HFFc6 (cell line): ENCODE measurements around the gene NRXN2. TPM values are rescaled to one million over a fixed set of nuclear protein-coding genes. Genes with fewer than 3 reads are reported as not detected.

Experiments used
- DNase-seq: peaks from one replicate; pipeline ENCODE4 v3.0.0-alpha.2; 2018
- H3K27ac Mint-ChIP-seq: 2 replicates; pipeline ENCODE4 v1.8.0; 2020; ENCODE audit warnings: mild to moderate bottlenecking, mixed read lengths
- H3K27me3 Mint-ChIP-seq: 2 replicates; pipeline ENCODE4 v1.8.0; 2021; ENCODE audit warnings: mild to moderate bottlenecking, moderate library complexity, mixed read lengths; ENCODE audit not compliant: insufficient read depth
- H3K36me3 Mint-ChIP-seq: 2 replicates; pipeline ENCODE4 v1.8.0; 2021; ENCODE audit warnings: low read depth, mixed read lengths
- H3K4me1 Mint-ChIP-seq: 2 replicates; pipeline ENCODE4 v1.8.0; 2020; ENCODE audit warnings: low read depth, mixed read lengths
- H3K4me3 Mint-ChIP-seq: 2 replicates; pipeline ENCODE4 v1.8.0; 2020; ENCODE audit warnings: mild to moderate bottlenecking, moderate library complexity, mixed read lengths
- H3K9me3 Mint-ChIP-seq: 2 replicates; pipeline ENCODE4 v1.8.0; 2020; ENCODE audit warnings: mild to moderate bottlenecking, mixed read lengths
- CTCF ChIP-seq: fragments of 200-600 bp; sonication (generic); IDR thresholded peaks from 2 replicates; pipeline ENCODE4 v1.5.0; 2021; ENCODE audit warnings: antibody characterized with exemption, mild to moderate bottlenecking
- total RNA-seq, 6 experiments: library from RNA; stranded (reverse); fragmentation: NEBNext Ultra II Directional; extraction: Animal tissue kit (Norgen Biotek cat#: 25700); gene quantifications; 2 replicates in 1 of 6; 3 replicates in 5 of 6; pipeline ENCODE4 v1.2.3, GENCODE V29; 2021

Gene NRXN2
- total RNA-seq, 6 experiments from 2014 or later, result 0.14 to 0.51 (median 0.31) TPM; not detected in 1

GRCh38 chr11:64695548-64695947, 27.4 kb downstream of the NRXN2 start:
- no peaks in the 10 kb centered on the region for H3K9me3 Mint-ChIP-seq
- H3K27me3 Mint-ChIP-seq, result peaks cover 73% of the 10 kb centered on the region
- TF ChIP-seq CTCF, result no peak
- H3K4me1 Mint-ChIP-seq, result no peaks in the 10 kb centered on the region
- H3K4me3 Mint-ChIP-seq, result no peak overlapping the region
- DNase-seq, result no peak
- H3K36me3 Mint-ChIP-seq, result no peaks in the 10 kb centered on the region
- H3K27ac Mint-ChIP-seq, result no peak overlapping the region

- no peak overlapping the region for H3K4me3 Mint-ChIP-seq
- H3K4me1 Mint-ChIP-seq, result no peaks in the 10 kb centered on the region
- H3K27me3 Mint-ChIP-seq, result peaks cover 72% of the 10 kb centered on the region
- H3K36me3 Mint-ChIP-seq, result no peaks in the 10 kb centered on the region
- H3K27ac Mint-ChIP-seq, result no peak overlapping the region
- DNase-seq, result no peak
- no peak for TF ChIP-seq CTCF
- H3K9me3 Mint-ChIP-seq, result no peaks in the 10 kb centered on the region
Measured at GRCh38 chr11:64694821-64695365, 28.1 kb downstream of the NRXN2 start.

GRCh38 chr11:64694026-64694755, 28.8 kb downstream of the NRXN2 start:
- DNase-seq, result no peak
- no peak for TF ChIP-seq CTCF
- Mint-ChIP-seq H3K4me3 (no peak overlapping the region), H3K4me1 (0 out of 2 replicates have a peak, but pooled peaks cover under 1% of the 10 kb centered on the region), H3K27me3 (peaks cover 70% of the 10 kb centered on the region), H3K27ac (no peak overlapping the region), H3K9me3 (no peaks in the 10 kb centered on the region), H3K36me3 (no peaks in the 10 kb centered on the region)

GRCh38 chr11:64692764-64693331, 30.1 kb downstream of the NRXN2 start:
- no peak overlapping the region for H3K27ac Mint-ChIP-seq
- H3K4me1 Mint-ChIP-seq, result peaks cover 13% of the 10 kb centered on the region
- H3K36me3 Mint-ChIP-seq, result no peaks in the 10 kb centered on the region
- no peak overlapping the region for H3K4me3 Mint-ChIP-seq
- no peak for DNase-seq
- H3K27me3 Mint-ChIP-seq, result peaks cover 65% of the 10 kb centered on the region
- no peak for TF ChIP-seq CTCF
- no peaks in the 10 kb centered on the region for H3K9me3 Mint-ChIP-seq

GRCh38 chr11:64691543-64691942, 31.5 kb downstream of the NRXN2 start:
- Mint-ChIP-seq H3K27ac (no peak overlapping the region), H3K4me3 (no peak overlapping the region), H3K9me3 (no peaks in the 10 kb centered on the region), H3K36me3 (no peaks in the 10 kb centered on the region), H3K4me1 (peaks cover 17% of the 10 kb centered on the region), H3K27me3 (peaks cover 52% of the 10 kb centered on the region)
- no peak for DNase-seq
- TF ChIP-seq CTCF, result no peak
